ENCODE measurements around the gene H3-3A.

The H3-3A gene

DNA sequence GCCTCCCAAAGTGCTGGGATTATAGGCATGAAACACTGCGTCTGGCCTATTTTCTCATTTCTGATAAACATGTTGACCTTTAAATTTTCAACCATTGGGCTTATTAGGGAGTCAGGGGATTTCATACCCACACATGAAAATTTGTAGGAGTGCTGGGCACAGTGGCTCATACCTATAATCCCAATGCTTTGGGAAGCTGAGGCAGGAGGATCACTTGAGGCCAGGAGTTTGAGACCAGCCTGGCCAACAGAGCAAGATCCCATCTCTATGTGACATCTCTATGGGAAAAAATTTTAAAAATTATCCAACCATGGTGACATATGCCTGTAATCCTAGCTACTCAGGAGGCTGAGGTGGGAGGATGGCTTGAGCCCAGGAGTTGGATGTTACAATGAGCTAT, 10.5 kb upstream of the H3-3A start:
- no peak for TF ChIP-seq CTCF (IDR thresholded peaks at IDR 0.05)

DNA sequence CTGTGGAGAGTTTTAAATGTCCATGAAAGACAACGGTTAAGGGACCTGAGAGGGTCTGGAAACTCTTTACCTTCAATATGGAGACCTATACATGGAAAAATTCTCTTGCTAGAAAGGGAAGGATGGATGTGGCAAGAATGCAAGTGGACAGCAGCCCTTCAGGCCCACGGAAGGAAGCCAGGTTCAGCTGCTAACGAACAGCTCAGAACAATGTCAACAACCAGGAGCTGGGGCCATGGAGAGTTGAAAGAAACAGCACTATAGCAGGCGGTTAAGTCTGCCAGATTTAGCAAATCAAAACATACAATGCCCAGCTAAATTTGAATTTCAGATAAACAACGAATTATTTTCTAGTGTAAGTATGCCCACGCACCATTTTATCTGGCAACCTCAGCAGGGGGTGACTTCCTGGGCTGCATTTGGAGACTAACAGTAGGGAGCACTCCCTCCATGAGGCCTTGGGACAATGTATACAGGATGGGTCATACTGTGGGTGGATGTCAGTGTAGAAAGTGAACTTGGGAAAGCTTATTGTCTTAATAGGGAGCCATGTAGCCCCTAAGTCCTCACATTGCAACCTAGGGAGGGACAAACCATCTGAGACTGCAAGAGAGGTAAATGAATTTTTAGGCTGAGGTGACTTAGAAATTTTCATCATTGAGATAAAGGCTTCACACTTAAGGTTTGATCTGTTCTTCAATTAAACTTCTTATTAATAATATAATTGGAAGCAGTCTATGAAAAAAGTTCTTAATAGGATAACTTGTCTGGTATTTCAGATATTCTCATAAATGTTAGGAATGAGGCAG, 7.8 kb upstream of the H3-3A start:
- TF ChIP-seq CTCF (IDR thresholded peaks at IDR 0.05), result no peak

DNA sequence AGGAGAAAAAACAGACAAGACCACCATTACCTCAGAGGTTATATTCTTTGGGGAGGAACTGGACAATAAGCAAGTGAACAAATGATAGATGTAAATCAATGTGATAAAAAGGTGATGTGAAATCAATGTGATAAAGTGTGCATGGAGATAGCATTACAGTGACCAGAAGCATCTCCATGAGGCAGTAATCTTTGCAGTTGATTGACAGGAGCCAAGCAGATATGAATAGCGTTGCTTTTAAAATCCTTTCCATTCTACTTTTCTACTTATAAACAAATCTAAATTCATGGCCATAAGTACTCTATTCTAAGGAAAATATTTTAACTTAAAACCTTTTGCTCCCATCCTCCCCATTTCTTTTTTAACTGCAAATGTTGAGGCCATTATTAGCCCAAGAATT, 2.8 kb upstream of the H3-3A start:
- TF ChIP-seq CTCF (IDR thresholded peaks at IDR 0.05), result no peak

- TF ChIP-seq CTCF (IDR thresholded peaks at IDR 0.05), result no peak
These were observed 2.1 kb upstream of the H3-3A start for GRCh38 chr1:226060427-226060826.

DNA sequence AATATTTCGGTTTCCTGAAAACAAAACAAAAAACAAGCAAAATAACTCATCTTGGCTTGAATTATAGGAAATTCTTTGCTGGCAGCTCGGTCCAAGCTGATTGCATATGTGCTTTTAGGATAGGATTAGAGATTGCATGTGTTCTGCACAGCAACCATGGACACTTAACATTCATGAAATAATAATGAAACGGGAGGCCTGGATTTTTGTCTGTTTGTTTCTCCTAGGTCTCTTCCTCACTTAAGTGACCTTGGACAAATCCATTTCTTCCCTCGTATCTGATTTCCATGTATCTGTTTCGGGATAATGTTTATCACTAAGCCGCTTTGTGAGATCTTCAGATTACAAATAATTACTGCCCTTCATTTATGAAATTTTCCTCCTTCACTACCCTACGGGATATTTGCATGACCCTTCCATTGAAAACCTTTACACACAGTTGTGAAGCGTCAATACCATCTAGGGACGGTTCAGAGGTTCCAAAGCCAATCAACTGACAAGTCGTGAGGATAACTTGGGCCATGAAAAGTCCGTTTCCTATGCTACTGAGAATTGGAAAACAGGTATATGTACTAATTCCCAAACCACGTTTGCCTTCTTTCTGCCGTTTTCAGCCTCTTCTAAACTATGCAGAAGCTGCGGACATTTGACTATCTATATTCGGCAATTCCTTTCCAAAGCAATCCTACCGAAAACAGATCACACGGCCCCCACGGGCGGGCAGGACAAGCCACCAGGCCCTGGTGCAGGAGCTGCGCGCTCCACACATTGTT, 1.3 kb upstream of the H3-3A start:
- no peak for TF ChIP-seq CTCF (IDR thresholded peaks at IDR 0.05)

- TF ChIP-seq CTCF (IDR thresholded peaks at IDR 0.05), result no peak
These were observed 517 bp upstream of the H3-3A start for GRCh38 chr1:226061841-226062557.

- TF ChIP-seq CTCF (IDR thresholded peaks at IDR 0.05), result no peak
These were observed 884 bp downstream of the H3-3A start for GRCh38 chr1:226063224-226063976.

Data from LNCAP (cell line).